Heart left ventricle (tissue), 16 donors: ENCODE measurements around the gene TMEM198. TPM values are rescaled to one million over a fixed set of nuclear protein-coding genes. Genes with fewer than 3 reads are reported as not detected.
A peak's percentile ranks its signal among the peaks of the same experiment; 100 is the strongest.

Source experiments
- ATAC-seq, 4 donors: fragments of 200-7000 bp; cut with Tn5 transposase; one replicate each; pipeline ENCODE4 v1.9.1; 2020 to 2022; ENCODE audit warnings: moderate library complexity in 4 of 4, mild to moderate bottlenecking in 3 of 4, moderate number of reproducible peaks in 1 of 4
- DNase-seq, 5 donors: peaks; one replicate each; pipeline ENCODE4 v3.0.0-alpha.2; 2020
- H3K27ac ChIP-seq, 12 donors: fragments of 200-600 bp; sonication (generic) in 4 of 12; one replicate each; pipeline versions ENCODE4 v1.5.0 to v1.8.0; 2016 to 2022; ENCODE audit warnings: mild to moderate bottlenecking in 2 of 12
- H3K27me3 ChIP-seq, 9 donors: fragments of 200-600 bp; sonication (generic) in 2 of 9; one replicate each; pipeline versions ENCODE4 v1.5.1 to v1.8.0; 2016 to 2022; ENCODE audit warnings: mild to moderate bottlenecking in 3 of 9
- H3K36me3 ChIP-seq, 9 donors: fragments of 200-600 bp; sonication (generic) in 2 of 9; one replicate each; pipeline versions ENCODE4 v1.5.0 to v1.8.0; 2018 to 2022; ENCODE audit warnings: mild to moderate bottlenecking in 2 of 9
- H3K4me1 ChIP-seq, 12 donors: fragments of 200-600 bp; sonication (generic) in 4 of 12; one replicate each; pipeline versions ENCODE4 v1.5.0 to v1.8.0; 2016 to 2022; ENCODE audit warnings: mild to moderate bottlenecking in 3 of 12
- H3K4me3 ChIP-seq, 12 donors: fragments of 200-600 bp; sonication (generic) in 4 of 12; one replicate each; pipeline versions ENCODE4 v1.5.0 to v1.8.0; 2017 to 2022; ENCODE audit warnings: mild to moderate bottlenecking in 9 of 12, moderate library complexity in 4 of 12
- H3K9me3 ChIP-seq, 12 donors: fragments of 200-600 bp; sonication (generic) in 4 of 12; one replicate each; pipeline versions ENCODE4 v1.5.0 to v1.8.0; 2016 to 2022; ENCODE audit warnings: mild to moderate bottlenecking in 1 of 12
- CTCF ChIP-seq, 12 donors: fragments of 200-600 bp; sonication (generic) in 4 of 12; IDR thresholded peaks; one replicate each; pipeline versions ENCODE4 v1.5.0 to v1.8.0; 2018 to 2022; ENCODE audit warnings: antibody characterized with exemption in 12 of 12, mild to moderate bottlenecking in 5 of 12
- POLR2A ChIP-seq, 2 donors: fragments of 450-650 bp; IDR thresholded peaks; one replicate each; pipeline ENCODE4 v1.6.1; 2017; ENCODE audit warnings: antibody characterized with exemption in 2 of 2, mild to moderate bottlenecking in 2 of 2, moderate library complexity in 2 of 2
- WGBS, 4 donors: extraction: QIAGEN DNeasy Blood & Tissue Kit in 2 of 4; methylation state at CpG; one replicate each; pipeline versions ENCODE4 v1.1.5 to v1.1.7; 2013 to 2018; 5-methylcytosine and 5-hydroxymethylcytosine counted together
- intact Hi-C, 10 donors: fragments of 100-400 bp; cut with DNase I; formaldehyde crosslinking; loops; one replicate each; pipeline versions ENCODE4 v1.11.1 to v1.14.2; 2022
- polyA plus RNA-seq, 2 donors: library from polyadenylated mRNA; stranded (reverse); fragments of 200-250 nt; gene quantifications; one replicate each; pipeline ENCODE4 v1.2.3, GENCODE V29; 2013
- total RNA-seq, 9 donors: library from RNA; depleted of rRNA in 2 of 9; stranded (reverse); fragments of >200 nt in 2 of 9; fragmentation: NEBNext Ultra II Directional in 3 of 9; extraction: Animal tissue kit (Norgen Biotek cat#: 25700) in 3 of 9; gene quantifications; one replicate each; pipeline versions ENCODE4 v1.1.0 to v1.2.4, GENCODE V29; 2016 to 2023
- donor health status: ischemic (EF 13 %, LVEDD 7.1; RV severe dilation, severe dysfunction).
- donor health status: healthy with polysubstance abuse.
- donor health status: DM: no; HTN: yes; CAD: no.
- donor health status: DM: no; HTN: no; CAD: no.
- donor health status: ischemic (EF 25% LVEDD 6.9; RV normal size, moderate dysfunction).
- donor health status: ischemic (EF 25% LVEDD 5.7; RV mildly dilated, moderate dysfunction).
- donor health status: healthy.
- donor health status: DM: yes; HTN: yes; CAD: no.
- donor health status: ischemic (EF 35%, LVEDD 5.7; RV mildly dilated, moderate dysfunction).
- donor health status: nonischemic (EF 11% LVEDD 7.7; RV severe dilation, severe dysfunction).
- donor health status: DM: yes; HTN: yes; CAD: no.
- donor health status: PGD.
- donor health status: ischemic (EF 29% LVEDD 5.4; RV normal size, mild dysfunction).
- donor health status: nonischemic (EF 23%, LVEDD 6.1; RV moderate dilation, normal function).

TMEM198 gene
- total and polyA plus RNA-seq, 11 donors = 0.65 to 10.2 (median 2.3) TPM

GRCh38 chr2:219552382-219553167 is 8.7 kb downstream of the TMEM198 start:
- DNase-seq = peak; percentile 84 to 90 (median 88)
- 3 to 13% (median 4%) methylated on average over 27 to 99 of the region's 99 CpGs for WGBS, 4 donors
- Histone ChIP-seq H3K4me3 (peak overlapping the region; percentile 27 to 75 (median 57)), H3K36me3 (peaks cover 0 to 25% (median 17%) of the 10 kb centered on the region in 9 donors), H3K27ac (peak overlapping the region in 3 of 12 donors; percentile 19 to 57 (median 38)), H3K4me1 (peaks cover 0 to 21% (median 13%) of the 10 kb centered on the region in 12 donors), H3K9me3 (no peaks in the 10 kb centered on the region), H3K27me3 (peaks cover 0 to 24% (median 3%) of the 10 kb centered on the region in 9 donors)
- ATAC-seq = peak; percentile 63 to 92 (median 86)
- TF ChIP-seq CTCF (IDR thresholded peaks at IDR 0.05) = no peak
- peak in 1 of 2 donors; percentile 23 for TF ChIP-seq POLR2A (IDR thresholded peaks at IDR 0.05)
- intact Hi-C loops = loop anchor here in 1 of 10 donors (10.0 kb wide), 1 partner anchor 52 kb away; no protein-coding TSS in a partner anchor

- no peak overlapping the region for H3K27ac ChIP-seq
- WGBS, 4 donors = 46 to 49% (median 48%) methylated on average over 7 of the region's 7 CpGs
- peaks cover 0 to 30% (median 19%) of the 10 kb centered on the region in 9 donors for H3K36me3 ChIP-seq
- intact Hi-C loops = loop anchor here in 1 of 10 donors (10.0 kb wide), 1 partner anchor 52 kb away; no protein-coding TSS in a partner anchor
- peaks cover 0 to 21% (median 13%) of the 10 kb centered on the region in 12 donors for H3K4me1 ChIP-seq
- no peak for TF ChIP-seq CTCF (IDR thresholded peaks at IDR 0.05)
- no peak for TF ChIP-seq POLR2A (IDR thresholded peaks at IDR 0.05)
- ATAC-seq = no peak
- DNase-seq = no peak
- H3K27me3 ChIP-seq = peaks cover 0 to 24% (median 3%) of the 10 kb centered on the region in 9 donors
- H3K4me3 ChIP-seq = peak overlapping the region; percentile 27 to 75 (median 57)
- no peaks in the 10 kb centered on the region for H3K9me3 ChIP-seq
Measured at GRCh38 chr2:219553168-219553417, 9.3 kb downstream of the TMEM198 start.

- no peak overlapping the region for H3K27ac ChIP-seq
- H3K9me3 ChIP-seq = no peaks in the 10 kb centered on the region
- peaks cover 0 to 33% (median 21%) of the 10 kb centered on the region in 9 donors for H3K36me3 ChIP-seq
- peaks cover 0 to 24% (median 3%) of the 10 kb centered on the region in 9 donors for H3K27me3 ChIP-seq
- peak in 1 of 5 donors; percentile 28 for DNase-seq
- TF ChIP-seq CTCF (IDR thresholded peaks at IDR 0.05) (no peak), POLR2A (IDR thresholded peaks at IDR 0.05) (no peak)
- ATAC-seq = no peak
- WGBS, 4 donors = 79 to 87% (median 84%) methylated on average over 12 of the region's 12 CpGs
- no peak overlapping the region for H3K4me3 ChIP-seq
- intact Hi-C loops = loop anchor here in 1 of 10 donors (10.0 kb wide), 1 partner anchor 51 kb away; no protein-coding TSS in a partner anchor
- H3K4me1 ChIP-seq = peaks cover 0 to 21% (median 13%) of the 10 kb centered on the region in 12 donors
Measured at GRCh38 chr2:219553463-219553963, 9.7 kb downstream of the TMEM198 start.

GRCh38 chr2:219554350-219554749 is 10.5 kb downstream of the TMEM198 start:
- DNase-seq = peak in 3 of 5 donors; percentile 10 to 61 (median 25)
- TF ChIP-seq CTCF (IDR thresholded peaks at IDR 0.05) (no peak), POLR2A (IDR thresholded peaks at IDR 0.05) (no peak)

More at GRCh38 chr2:219554350-219554749, 10.5 kb downstream of the TMEM198 start:
- WGBS, 4 donors = 74 to 94% (median 93%) methylated on average over 7 to 15 of the region's 15 CpGs
- Histone ChIP-seq H3K27ac (no peak overlapping the region), H3K9me3 (no peaks in the 10 kb centered on the region), H3K4me1 (peaks cover 0 to 21% (median 13%) of the 10 kb centered on the region in 12 donors), H3K27me3 (peaks cover 0 to 24% (median 3%) of the 10 kb centered on the region in 9 donors), H3K36me3 (peaks cover 0 to 40% (median 22%) of the 10 kb centered on the region in 9 donors), H3K4me3 (no peak overlapping the region)
- intact Hi-C loops = loop anchor here in 1 of 10 donors (10.0 kb wide), 1 partner anchor 50 kb away; no protein-coding TSS in a partner anchor
- no peak for ATAC-seq
